ENCODE data around the gene USH2A. TPM values are rescaled to one million over a fixed set of nuclear protein-coding genes. Genes with fewer than 3 reads are reported as not detected.
A peak's percentile ranks its signal among the peaks of the same experiment; 100 is the strongest.

The USH2A gene
- total RNA-seq, 1 donor from 2014 or later, result 0.02 TPM

- TF ChIP-seq EZH2 (IDR thresholded peaks at IDR 0.05; ENCODE audit: insufficient read depth, low read length), result no peak
- TF ChIP-seq CTCF (IDR thresholded peaks at IDR 0.05; ENCODE audit: insufficient read depth, low read depth, low read length), result no peak
- no peaks in the 10 kb centered on the region for H4K20me1 ChIP-seq (ENCODE audit: insufficient read depth, low read length)
- no peak overlapping the region for H2AFZ ChIP-seq (ENCODE audit: low read depth, low read length)
- no peak overlapping the region for H3K27ac Mint-ChIP-seq (ENCODE audit: unreplicated experiment)
- no peaks in the 10 kb centered on the region for H3K9me3 ChIP-seq (ENCODE audit: insufficient read depth, low read depth, low read length)
- no peak overlapping the region for H3K9ac ChIP-seq (ENCODE audit: low read length)
- H3K27me3 ChIP-seq (ENCODE audit: insufficient read depth, low read length), result no peaks in the 10 kb centered on the region
- H3K27ac ChIP-seq (ENCODE audit: low read depth, low read length), result no peak overlapping the region
- no peaks in the 10 kb centered on the region for H3K79me2 ChIP-seq (ENCODE audit: insufficient read depth, low read length)
- FAIRE-seq, result no peak
- H3K4me2 ChIP-seq (ENCODE audit: low read length), result no peak overlapping the region
- no peak overlapping the region for H3K4me3 ChIP-seq (ENCODE audit: insufficient read depth, low read depth, low read length)
- H3K4me3 Mint-ChIP-seq (ENCODE audit: unreplicated experiment), result no peak overlapping the region
- H3K27me3 Mint-ChIP-seq (ENCODE audit: low read depth, unreplicated experiment), result no peaks in the 10 kb centered on the region
- H3K36me3 Mint-ChIP-seq (ENCODE audit: low read depth, unreplicated experiment), result no peaks in the 10 kb centered on the region
- no peaks in the 10 kb centered on the region for H3K4me1 Mint-ChIP-seq (ENCODE audit: low read depth, unreplicated experiment)
- H3K9me3 Mint-ChIP-seq (ENCODE audit: unreplicated experiment), result no peaks in the 10 kb centered on the region
- DNase-seq (ENCODE audit: low read depth), result no peak
- H3K4me1 ChIP-seq (ENCODE audit: insufficient read depth, low read length), result peaks cover 11% of the 10 kb centered on the region
- H3K36me3 ChIP-seq (ENCODE audit: insufficient read depth, low read length), result no peaks in the 10 kb centered on the region
Measured at GRCh38 chr1:215640429-215641148, 782.7 kb downstream of the USH2A start.

- H3K4me3 ChIP-seq (ENCODE audit: insufficient read depth, low read depth, low read length), result peak overlapping the region; percentile 21
- no peak overlapping the region for H3K27ac Mint-ChIP-seq (ENCODE audit: unreplicated experiment)
Measured at GRCh38 chr1:215637041-215637573, 786.1 kb downstream of the USH2A start.

More at GRCh38 chr1:215637041-215637573, 786.1 kb downstream of the USH2A start:
- Mint-ChIP-seq H3K4me3 (ENCODE audit: unreplicated experiment) (no peak overlapping the region), H3K27me3 (ENCODE audit: low read depth, unreplicated experiment) (no peaks in the 10 kb centered on the region), H3K36me3 (ENCODE audit: low read depth, unreplicated experiment) (no peaks in the 10 kb centered on the region), H3K9me3 (ENCODE audit: unreplicated experiment) (no peaks in the 10 kb centered on the region), H3K4me1 (ENCODE audit: low read depth, unreplicated experiment) (no peaks in the 10 kb centered on the region)
- DNase-seq (ENCODE audit: low read depth) (peak; percentile 88), FAIRE-seq (no peak)
- H2AFZ ChIP-seq (ENCODE audit: low read depth, low read length), result peak overlapping the region; percentile 6
- TF ChIP-seq EZH2 (IDR thresholded peaks at IDR 0.05; ENCODE audit: insufficient read depth, low read length) (no peak), CTCF (IDR thresholded peaks at IDR 0.05; ENCODE audit: insufficient read depth, low read depth, low read length) (no peak)
- H3K4me2 ChIP-seq (ENCODE audit: low read length), result peak overlapping the region; percentile 80
- no peaks in the 10 kb centered on the region for H3K79me2 ChIP-seq (ENCODE audit: insufficient read depth, low read length)
- no peak overlapping the region for H3K27ac ChIP-seq (ENCODE audit: low read depth, low read length)
- H3K4me1 ChIP-seq (ENCODE audit: insufficient read depth, low read length), result peaks cover 11% of the 10 kb centered on the region
- H3K9ac ChIP-seq (ENCODE audit: low read length), result peak overlapping the region; percentile 40
- H3K9me3 ChIP-seq (ENCODE audit: insufficient read depth, low read depth, low read length), result no peaks in the 10 kb centered on the region
- no peaks in the 10 kb centered on the region for H4K20me1 ChIP-seq (ENCODE audit: insufficient read depth, low read length)
- H3K27me3 ChIP-seq (ENCODE audit: insufficient read depth, low read length), result no peaks in the 10 kb centered on the region
- no peaks in the 10 kb centered on the region for H3K36me3 ChIP-seq (ENCODE audit: insufficient read depth, low read length)
